ENCODE data around the gene PCMTD2. TPM values are rescaled to one million over a fixed set of nuclear protein-coding genes. Genes with fewer than 3 reads are reported as not detected.
"Not testable (repeated sequence)": the region's sequence is repeated elsewhere in the genome, so short reads cannot be mapped to it uniquely, and the experiment has no call there.

The PCMTD2 gene
- total RNA-seq, 1 experiment from 2014 or later = 50.9 TPM

- CTCF ChIA-PET; H3K36me3 Mint-ChIP-seq; H3K9me3 Mint-ChIP-seq; H3K27ac Mint-ChIP-seq; DNase-seq (ENCODE audit: low spot score); ATAC-seq; H3K4me1 Mint-ChIP-seq; POLR2A ChIA-PET: not testable (repeated sequence)
- Mint-ChIP-seq H3K27me3 (ENCODE audit: low read depth) (peaks cover 43% of the 10 kb centered on the region), H3K4me3 (peak overlapping the region; percentile 68)
Observed at GRCh38 chr20:64315884-64316283, 60.3 kb downstream of the PCMTD2 start.

DNA sequence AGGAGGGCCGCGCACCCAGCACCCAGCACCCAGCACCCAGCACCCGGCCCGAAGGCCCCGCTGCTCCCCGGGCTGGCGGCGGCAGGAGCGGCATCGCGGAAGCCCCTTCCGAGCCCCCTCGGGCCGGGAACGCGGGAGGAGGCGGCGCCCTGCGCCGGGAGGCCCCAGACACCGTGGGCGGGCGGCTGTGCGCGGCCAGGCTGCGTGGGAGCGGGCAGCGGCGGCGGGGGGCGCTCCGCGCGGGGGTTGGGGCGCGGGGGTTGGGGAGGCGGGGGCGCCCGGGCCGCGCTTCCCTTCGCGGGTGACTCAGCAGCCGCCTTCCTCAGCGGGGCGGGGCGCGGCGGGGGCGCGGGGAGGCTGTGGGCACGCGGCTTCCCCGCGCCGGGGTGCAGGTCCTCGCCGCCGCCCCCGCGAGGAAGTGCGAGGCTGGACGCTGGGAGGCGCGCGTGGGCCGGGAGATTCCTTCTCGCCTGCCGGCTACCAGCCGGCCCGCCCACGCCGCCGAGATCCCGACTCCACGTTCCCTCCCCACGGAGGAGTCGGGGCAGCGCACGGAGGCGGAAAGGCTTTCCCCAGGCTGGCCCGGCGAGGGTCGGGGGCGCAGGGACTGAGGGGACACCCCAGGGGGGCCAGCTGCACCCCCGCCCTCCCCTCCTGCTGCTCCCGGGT is 61.0 kb downstream of the PCMTD2 start:
- H3K4me1 Mint-ChIP-seq, H3K27ac Mint-ChIP-seq, H3K9me3 Mint-ChIP-seq, CTCF ChIA-PET, H3K36me3 Mint-ChIP-seq, POLR2A ChIA-PET: not testable (repeated sequence)
- H3K4me3 Mint-ChIP-seq = peak overlapping the region; percentile 68; the same call in 1 of the 2 replicates
- ATAC-seq (peak; percentile 28), DNase-seq (ENCODE audit: low spot score) (peak; percentile 16)
- H3K27me3 Mint-ChIP-seq (ENCODE audit: low read depth) = peaks cover 43% of the 10 kb centered on the region

DNA sequence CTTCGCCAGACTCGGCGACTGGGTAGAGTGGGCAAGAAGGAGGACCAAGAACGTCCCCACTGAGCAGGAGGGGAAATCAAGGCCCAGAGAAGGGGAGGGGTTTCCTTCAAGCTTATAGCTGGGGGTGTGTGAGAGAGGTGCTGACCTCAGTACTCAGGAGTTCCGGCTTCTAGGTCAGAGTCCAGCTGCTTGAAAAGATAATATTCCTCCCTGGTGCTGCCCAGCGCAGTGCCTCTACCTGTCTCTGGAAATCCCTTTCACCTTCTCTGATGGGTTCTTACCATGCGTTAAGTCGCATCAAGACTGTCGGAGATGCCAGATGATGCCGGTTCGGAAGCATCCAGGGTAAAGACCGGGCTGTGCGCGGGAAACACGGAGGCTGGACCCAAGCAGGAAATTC is 61.8 kb downstream of the PCMTD2 start:
- CTCF ChIA-PET; ATAC-seq; DNase-seq (ENCODE audit: low spot score); H3K4me3 Mint-ChIP-seq; H3K9me3 Mint-ChIP-seq; H3K36me3 Mint-ChIP-seq; POLR2A ChIA-PET; H3K4me1 Mint-ChIP-seq; H3K27ac Mint-ChIP-seq: not testable (repeated sequence)
- H3K27me3 Mint-ChIP-seq (ENCODE audit: low read depth) = peaks cover 44% of the 10 kb centered on the region

DNA sequence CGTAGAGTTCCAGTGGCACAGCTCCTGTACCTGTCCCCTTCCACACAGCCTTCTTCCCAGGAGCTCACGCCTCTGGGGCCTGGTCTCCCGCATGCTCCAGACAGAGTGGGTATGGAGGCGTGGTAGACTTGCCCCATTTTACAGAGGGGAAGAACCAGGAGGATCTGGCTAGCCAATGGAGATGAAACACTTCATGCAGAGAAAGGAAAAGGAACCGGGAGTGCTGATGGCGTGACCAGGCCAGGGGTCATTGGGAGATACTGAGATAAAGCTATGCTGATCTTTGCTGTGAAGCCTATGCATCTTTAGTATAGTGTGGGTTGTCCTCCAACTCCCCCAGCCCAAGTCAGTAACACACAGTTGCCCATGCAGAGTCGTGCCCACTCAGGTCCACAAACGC is 62.5 kb downstream of the PCMTD2 start:
- H3K4me3 Mint-ChIP-seq; CTCF ChIA-PET; H3K36me3 Mint-ChIP-seq; ATAC-seq; DNase-seq (ENCODE audit: low spot score); H3K27ac Mint-ChIP-seq; H3K4me1 Mint-ChIP-seq; H3K9me3 Mint-ChIP-seq; POLR2A ChIA-PET: not testable (repeated sequence)
- peaks cover 50% of the 10 kb centered on the region for H3K27me3 Mint-ChIP-seq (ENCODE audit: low read depth)

- POLR2A ChIA-PET; H3K4me1 Mint-ChIP-seq; ATAC-seq; H3K9me3 Mint-ChIP-seq; H3K27ac Mint-ChIP-seq; DNase-seq (ENCODE audit: low spot score); CTCF ChIA-PET; H3K4me3 Mint-ChIP-seq; H3K36me3 Mint-ChIP-seq: not testable (repeated sequence)
- H3K27me3 Mint-ChIP-seq (ENCODE audit: low read depth) = peaks cover 62% of the 10 kb centered on the region
Observed at GRCh38 chr20:64322031-64322789, 66.7 kb downstream of the PCMTD2 start.

Other genes starting within 250 kb of the PCMTD2 start
- gene C20orf204, start 219.6 kb upstream of the PCMTD2 start, total RNA-seq (2021) = 1.6 to 2.4 TPM (median 2.1 TPM) in 3 replicates
- gene SOX18, start 206.1 kb upstream of the PCMTD2 start, total RNA-seq (2021) = 0.73 to 0.81 TPM (median 0.80 TPM) in 3 replicates
- 55.8 to 63.6 TPM (median 63.5 TPM) in 3 replicates for gene TCEA2, start 192.6 kb upstream of the PCMTD2 start, total RNA-seq (2021)
- gene RGS19, start 176.2 kb upstream of the PCMTD2 start, total RNA-seq (2021) = 13.8 to 15.9 TPM (median 15.1 TPM) in 3 replicates
- gene OPRL1, start 175.7 kb upstream of the PCMTD2 start, total RNA-seq (2021) = 1.7 to 2.2 TPM (median 2.0 TPM) in 3 replicates
- gene LKAAEAR1, start 171.3 kb upstream of the PCMTD2 start, total RNA-seq (2021) = 0.53 to 1.7 TPM (median 0.73 TPM) in 3 replicates
- gene NPBWR2, start 148.2 kb upstream of the PCMTD2 start, total RNA-seq (2021) = not detected in 3 replicates
- 1.9 to 4.3 TPM (median 2.0 TPM) in 3 replicates for gene MYT1, start 91.3 kb upstream of the PCMTD2 start, total RNA-seq (2021)

Measured in WTC11 (cell line).